Gastrocnemius medialis (tissue), 4 donors: ENCODE measurements around the gene AK3. TPM values are rescaled to one million over a fixed set of nuclear protein-coding genes. Genes with fewer than 3 reads are reported as not detected.
A peak's percentile ranks its signal among the peaks of the same experiment; 100 is the strongest.

Source experiments
- ATAC-seq, 2 donors: fragments of 150-250 bp; one replicate each; pipeline ENCODE4 v1.9.1; 2016
- DNase-seq, 2 donors: peaks; one replicate each; pipeline ENCODE4 v3.0.0-alpha.2; 2019
- H3K27ac ChIP-seq, 4 donors: fragments of 200-600 bp; sonication (generic); 1 replicate in 1 of 4; 2 replicates in 3 of 4; pipeline ENCODE4 v1.5.1; 2016 to 2018; ENCODE audit warnings: mild to moderate bottlenecking in 2 of 4, moderate library complexity in 1 of 4
- H3K27me3 ChIP-seq, 3 donors: fragments of 200-600 bp; sonication (generic) in 2 of 3; 1 replicate in 1 of 3; 2 replicates in 2 of 3; pipeline versions ENCODE4 v1.5.1 to v1.6.0; 2016 to 2019; ENCODE audit warnings: mild to moderate bottlenecking in 1 of 3, moderate library complexity in 1 of 3
- H3K36me3 ChIP-seq, 2 donors: fragments of 200-600 bp; sonication (generic) in 1 of 2; one replicate each; pipeline ENCODE4 v1.5.1; 2017 to 2018
- H3K4me1 ChIP-seq, 2 donors: fragments of 200-600 bp; sonication (generic) in 1 of 2; one replicate each; pipeline ENCODE4 v1.5.1; 2016 to 2017; ENCODE audit warnings: mild to moderate bottlenecking in 2 of 2
- H3K4me3 ChIP-seq, 4 donors: fragments of 200-600 bp; sonication (generic) in 3 of 4; 1 replicate in 1 of 4; 2 replicates in 3 of 4; pipeline ENCODE4 v1.5.1; 2016 to 2019; ENCODE audit warnings: mild to moderate bottlenecking in 2 of 4
- H3K9me3 ChIP-seq, 3 donors: fragments of 200-600 bp; sonication (generic) in 2 of 3; 1 replicate in 1 of 3; 2 replicates in 2 of 3; pipeline ENCODE4 v1.5.1; 2016 to 2019
- CTCF ChIP-seq, 5 experiments: fragments of 450-650 bp in 3 of 5; fragments of 200-600 bp in 2 of 5; sonication (generic) in 2 of 5; IDR thresholded peaks in 4 of 5; conservative IDR thresholded peaks in 1 of 5; 1 replicate in 4 of 5; 2 replicates in 1 of 5; pipeline ENCODE4 v1.5.1; 2016 to 2019; ENCODE audit warnings: antibody characterized with exemption in 5 of 5, mild to moderate bottlenecking in 3 of 5, moderate library complexity in 3 of 5
- POLR2A ChIP-seq, 2 donors: fragments of 450-650 bp; IDR thresholded peaks; one replicate each; pipeline ENCODE4 v1.6.1; 2017; ENCODE audit warnings: antibody characterized with exemption in 2 of 2, mild to moderate bottlenecking in 2 of 2, moderate library complexity in 2 of 2
- in situ Hi-C, 4 donors: fragments of 200-750 bp; cut with MboI; loops; one replicate each; pipeline versions ENCODE4 v1.15.0 to v1.8.0; 2017; ENCODE audit warnings: low sequenced_read_pairs in 4 of 4
- intact Hi-C: fragments of 100-400 bp; cut with DNase I; formaldehyde crosslinking; loops from one replicate; pipeline ENCODE4 v1.15.1; 2023; ENCODE audit warnings: low total_unique reads
- total RNA-seq, 4 donors: library from RNA; depleted of rRNA; stranded (reverse); fragments of >200 nt; gene quantifications; one replicate each; pipeline versions ENCODE4 v1.1.0 to v1.2.3, GENCODE V29; 2016

AK3 gene
- total RNA-seq, 4 donors from 2014 or later, result 163 to 270 (median 188) TPM

GRCh38 chr9:4689687-4690104 lies 51.3 kb downstream of the AK3 start:
- in situ Hi-C loops (loop anchor here in 1 of 4 donors (10.0 to 25.0 kb wide), 3 partner anchors 45 to 935 kb away; partner anchors contain the start of genes PLGRKT and RIC1), intact Hi-C loops (loop anchor here (10.0 kb wide), 1 partner anchor 825 kb away; the partner anchor contains the start of gene PDCD1LG2)
- H3K36me3 ChIP-seq, result peaks cover 0 to 35% of the 10 kb centered on the region in 2 donors

GRCh38 chr9:4689021-4689420 lies 52.0 kb downstream of the AK3 start:
- H3K36me3 ChIP-seq, result peaks cover 0 to 29% of the 10 kb centered on the region in 2 donors
- ATAC-seq, result no peak

More at GRCh38 chr9:4689687-4690104, 51.3 kb downstream of the AK3 start:
- Histone ChIP-seq H3K27ac (peak overlapping the region; percentile 31 to 92 (median 51)), H3K4me3 (no peak overlapping the region), H3K27me3 (no peaks in the 10 kb centered on the region), H3K4me1 (peaks cover 52 to 74% of the 10 kb centered on the region in 2 donors), H3K9me3 (no peaks in the 10 kb centered on the region)
- no peak for TF ChIP-seq CTCF (IDR thresholded peaks at IDR 0.05 in 4 of 5, conservative IDR thresholded peaks at IDR 0.05 in 1 of 5)
- TF ChIP-seq POLR2A (IDR thresholded peaks at IDR 0.05), result no peak
- ATAC-seq (peak in 1 of 2 donors; percentile 18), DNase-seq (no peak)

DNA sequence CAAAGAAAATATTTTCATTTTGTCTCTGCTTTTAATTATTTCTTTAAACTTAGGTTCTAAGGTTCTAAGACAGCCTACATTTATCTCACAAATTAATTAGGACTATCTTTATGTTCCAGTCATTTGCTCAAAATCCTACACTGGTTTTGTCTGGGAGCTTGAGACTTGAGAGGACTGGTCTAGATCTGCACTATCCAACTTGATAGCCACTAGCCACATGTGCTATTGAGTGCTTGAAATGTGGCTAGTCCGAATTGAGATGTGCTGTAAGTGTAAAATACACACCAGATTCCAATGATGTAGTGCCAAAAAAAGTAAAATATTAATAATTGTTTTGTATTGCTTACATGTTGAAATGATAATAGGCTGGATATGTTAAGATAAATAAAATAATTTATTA lies 54.4 kb downstream of the AK3 start:
- peaks cover 69 to 82% of the 10 kb centered on the region in 2 donors for H3K4me1 ChIP-seq
- ATAC-seq, result no peak
- TF ChIP-seq POLR2A (IDR thresholded peaks at IDR 0.05) (no peak), CTCF (IDR thresholded peaks at IDR 0.05 in 4 of 5, conservative IDR thresholded peaks at IDR 0.05 in 1 of 5) (no peak)
- H3K9me3 ChIP-seq, result no peaks in the 10 kb centered on the region
- in situ Hi-C loops, result loop anchor here in 1 of 4 donors (10.0 to 25.0 kb wide), 3 partner anchors 48 to 938 kb away; partner anchors contain the start of genes PLGRKT and RIC1
- peak overlapping the region in 2 of 4 donors; percentile 5 to 25 for H3K4me3 ChIP-seq
- no peak for DNase-seq
- H3K36me3 ChIP-seq, result peaks cover 0 to 25% of the 10 kb centered on the region in 2 donors
- intact Hi-C loops, result loop anchor here (10.0 kb wide), 1 partner anchor 828 kb away; the partner anchor contains the start of gene PDCD1LG2
- H3K27ac ChIP-seq, result peak overlapping the region; percentile 61 to 98 (median 82)
- H3K27me3 ChIP-seq, result no peaks in the 10 kb centered on the region

More at GRCh38 chr9:4689021-4689420, 52.0 kb downstream of the AK3 start:
- in situ Hi-C loops, result loop anchor here in 1 of 4 donors (10.0 to 25.0 kb wide), 3 partner anchors 46 to 936 kb away; partner anchors contain the start of genes PLGRKT and RIC1
- peaks cover 56 to 74% of the 10 kb centered on the region in 2 donors for H3K4me1 ChIP-seq
- peak overlapping the region; percentile 31 to 92 (median 51) for H3K27ac ChIP-seq
- H3K27me3 ChIP-seq, result no peaks in the 10 kb centered on the region
- no peak for TF ChIP-seq POLR2A (IDR thresholded peaks at IDR 0.05)
- TF ChIP-seq CTCF (IDR thresholded peaks at IDR 0.05 in 4 of 5, conservative IDR thresholded peaks at IDR 0.05 in 1 of 5), result no peak
- no peak overlapping the region for H3K4me3 ChIP-seq
- no peak for DNase-seq
- intact Hi-C loops, result loop anchor here (10.0 kb wide), 1 partner anchor 826 kb away; the partner anchor contains the start of gene PDCD1LG2
- H3K9me3 ChIP-seq, result no peaks in the 10 kb centered on the region

GRCh38 chr9:4686112-4686511 lies 54.9 kb downstream of the AK3 start:
- DNase-seq (no peak), ATAC-seq (peak; percentile 63 to 73)
- intact Hi-C loops, result loop anchor here (10.0 kb wide), 1 partner anchor 829 kb away; the partner anchor contains the start of gene PDCD1LG2
- Histone ChIP-seq H3K4me3 (peak overlapping the region in 1 of 4 donors; percentile 5), H3K9me3 (no peaks in the 10 kb centered on the region), H3K27me3 (no peaks in the 10 kb centered on the region), H3K36me3 (peaks cover 0 to 25% of the 10 kb centered on the region in 2 donors), H3K27ac (peak overlapping the region; percentile 61 to 98 (median 82)), H3K4me1 (peaks cover 70 to 82% of the 10 kb centered on the region in 2 donors)
- TF ChIP-seq CTCF (IDR thresholded peaks at IDR 0.05 in 4 of 5, conservative IDR thresholded peaks at IDR 0.05 in 1 of 5) (no peak), POLR2A (IDR thresholded peaks at IDR 0.05) (no peak)
- in situ Hi-C loops, result loop anchor here in 1 of 4 donors (10.0 to 25.0 kb wide), 3 partner anchors 49 to 939 kb away; partner anchors contain the start of genes PLGRKT and RIC1
